ENCODE results near the gene DAZAP1. TPM values are rescaled to one million over a fixed set of nuclear protein-coding genes. Genes with fewer than 3 reads are reported as not detected.
A peak's percentile ranks its signal among the peaks of the same experiment; 100 is the strongest.

The DAZAP1 gene
- total RNA-seq, 1 donor from 2014 or later, result 82.9 TPM

GRCh38 chr19:1447504-1447903 is 40.1 kb downstream of the DAZAP1 start:
- intact Hi-C loops (cut with DNase I), result no loop called here
- no peak for ATAC-seq (ENCODE audit: poor library complexity)
- no peak for DNase-seq

DNA sequence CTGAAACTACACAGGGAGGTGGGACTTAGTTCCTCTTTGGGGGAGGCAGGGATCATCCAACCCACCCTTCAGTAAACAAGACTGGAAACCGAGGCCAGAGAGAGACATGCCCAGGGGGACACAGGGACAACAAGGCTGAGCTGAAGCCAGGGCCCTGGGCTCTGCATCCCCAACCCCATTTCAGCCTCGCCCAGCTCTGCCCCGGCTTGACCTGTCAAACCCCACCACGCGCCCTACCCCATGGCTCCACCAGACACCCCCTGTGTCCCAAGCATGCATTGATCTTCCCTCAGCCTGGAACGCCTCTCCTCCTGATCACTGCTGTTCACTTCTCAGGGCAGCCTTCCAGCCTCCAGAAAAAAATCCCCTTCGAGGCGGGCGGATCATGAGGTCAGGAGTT is 40.6 kb downstream of the DAZAP1 start:
- DNase-seq, result no peak
- intact Hi-C loops (cut with DNase I), result no loop called here
- no peak for ATAC-seq (ENCODE audit: poor library complexity)

- ATAC-seq (ENCODE audit: poor library complexity) (no peak), DNase-seq (no peak)
- intact Hi-C loops (cut with DNase I), result no loop called here
Measured at GRCh38 chr19:1449467-1450442, 42.4 kb downstream of the DAZAP1 start, which contains the start of gene APC2. TSS of gene APC2 (plus strand) at chr19:1450121. CDS start at chr19:1453002, 2,881 bp downstream.

- ATAC-seq (ENCODE audit: poor library complexity), result no peak
- no peak for DNase-seq
- intact Hi-C loops (cut with DNase I), result no loop called here
Measured at GRCh38 chr19:1450735-1451731, 43.6 kb downstream of the DAZAP1 start.

DNA sequence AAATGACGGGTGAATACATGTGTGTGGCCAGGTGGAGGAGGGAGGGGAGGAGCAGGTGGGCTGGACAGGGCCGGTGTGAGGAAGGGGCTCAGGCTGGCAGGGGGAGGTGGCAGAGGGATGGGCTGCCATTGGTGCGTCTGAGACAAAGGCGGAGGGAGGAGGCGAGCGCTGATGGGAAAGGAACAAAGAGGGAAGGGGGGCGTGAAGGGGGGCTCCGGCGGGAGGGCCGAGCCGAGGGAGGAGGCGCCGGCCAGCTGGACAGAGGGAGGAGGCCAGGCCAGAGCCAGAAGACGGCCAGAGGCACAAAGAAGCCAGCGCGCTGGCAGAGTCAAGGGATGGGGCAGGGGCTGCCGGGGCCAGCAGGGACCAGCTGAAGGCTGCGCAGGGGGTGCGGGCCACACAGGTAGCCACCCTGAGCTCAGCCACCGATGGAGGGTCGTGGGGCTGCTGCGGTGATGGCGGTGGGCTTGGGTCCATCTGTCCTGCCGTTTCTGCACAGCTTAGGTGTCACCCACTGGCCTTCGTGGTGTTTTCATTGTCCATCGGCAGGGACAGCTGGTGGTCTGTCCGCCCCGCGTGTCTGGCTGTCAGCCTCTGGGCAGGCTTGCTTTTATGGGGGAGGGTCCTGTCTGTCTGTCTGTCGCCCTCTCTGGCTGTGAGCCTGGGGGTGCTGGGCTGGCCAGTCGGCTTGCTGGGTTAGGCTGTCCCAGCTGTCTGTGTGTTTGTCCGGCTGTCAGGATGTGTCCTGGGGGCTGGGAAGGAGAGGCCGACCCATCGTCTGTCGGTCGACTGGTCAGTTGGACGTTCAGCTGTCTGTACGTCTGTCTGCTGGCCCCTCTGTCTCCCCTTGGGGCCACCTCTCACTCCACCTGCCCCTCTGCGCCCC is 44.8 kb downstream of the DAZAP1 start:
- intact Hi-C loops (cut with DNase I), result no loop called here
- no peak for ATAC-seq (ENCODE audit: poor library complexity)
- no peak for DNase-seq

DNA sequence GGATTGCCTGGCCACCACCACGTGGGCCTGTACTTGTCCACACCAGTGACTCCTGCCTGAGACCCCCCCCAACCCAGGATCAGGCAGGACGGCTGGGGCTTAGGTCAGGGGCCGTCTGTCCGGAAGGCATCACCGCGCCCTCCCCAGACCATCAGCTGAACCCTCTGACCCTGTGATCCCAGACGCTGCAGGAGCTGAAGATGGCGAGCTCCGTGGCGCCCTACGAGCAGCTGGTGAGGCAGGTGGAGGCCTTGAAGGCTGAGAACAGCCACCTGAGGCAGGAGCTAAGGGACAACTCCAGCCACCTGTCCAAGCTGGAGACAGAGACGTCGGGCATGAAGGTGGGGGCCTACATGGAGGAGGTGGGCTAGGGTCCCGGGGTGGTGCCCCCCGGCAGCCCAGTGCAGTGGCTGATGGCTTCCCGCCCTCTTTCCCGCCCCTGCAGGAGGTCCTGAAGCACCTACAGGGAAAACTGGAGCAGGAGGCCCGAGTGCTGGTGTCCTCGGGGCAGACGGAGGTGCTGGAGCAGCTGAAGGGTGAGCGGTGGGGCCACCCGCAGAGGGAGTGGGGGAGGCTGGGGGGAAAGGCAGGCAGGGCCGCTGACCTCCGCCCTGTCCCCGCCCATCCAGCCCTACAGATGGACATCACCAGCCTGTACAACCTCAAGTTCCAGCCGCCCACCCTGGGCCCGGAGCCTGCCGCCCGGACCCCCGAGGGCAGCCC is 45.6 kb downstream of the DAZAP1 start:
- ATAC-seq (ENCODE audit: poor library complexity), result no peak
- intact Hi-C loops (cut with DNase I), result no loop called here
- DNase-seq, result no peak

GRCh38 chr19:1453525-1454364 is 46.4 kb downstream of the DAZAP1 start:
- intact Hi-C loops (cut with DNase I), result no loop called here
- ATAC-seq (ENCODE audit: poor library complexity), result no peak
- no peak for DNase-seq

- intact Hi-C loops (cut with DNase I), result no loop called here
- ATAC-seq (ENCODE audit: poor library complexity) (no peak), DNase-seq (no peak)
Measured at GRCh38 chr19:1455002-1455335, 47.6 kb downstream of the DAZAP1 start.

DNA sequence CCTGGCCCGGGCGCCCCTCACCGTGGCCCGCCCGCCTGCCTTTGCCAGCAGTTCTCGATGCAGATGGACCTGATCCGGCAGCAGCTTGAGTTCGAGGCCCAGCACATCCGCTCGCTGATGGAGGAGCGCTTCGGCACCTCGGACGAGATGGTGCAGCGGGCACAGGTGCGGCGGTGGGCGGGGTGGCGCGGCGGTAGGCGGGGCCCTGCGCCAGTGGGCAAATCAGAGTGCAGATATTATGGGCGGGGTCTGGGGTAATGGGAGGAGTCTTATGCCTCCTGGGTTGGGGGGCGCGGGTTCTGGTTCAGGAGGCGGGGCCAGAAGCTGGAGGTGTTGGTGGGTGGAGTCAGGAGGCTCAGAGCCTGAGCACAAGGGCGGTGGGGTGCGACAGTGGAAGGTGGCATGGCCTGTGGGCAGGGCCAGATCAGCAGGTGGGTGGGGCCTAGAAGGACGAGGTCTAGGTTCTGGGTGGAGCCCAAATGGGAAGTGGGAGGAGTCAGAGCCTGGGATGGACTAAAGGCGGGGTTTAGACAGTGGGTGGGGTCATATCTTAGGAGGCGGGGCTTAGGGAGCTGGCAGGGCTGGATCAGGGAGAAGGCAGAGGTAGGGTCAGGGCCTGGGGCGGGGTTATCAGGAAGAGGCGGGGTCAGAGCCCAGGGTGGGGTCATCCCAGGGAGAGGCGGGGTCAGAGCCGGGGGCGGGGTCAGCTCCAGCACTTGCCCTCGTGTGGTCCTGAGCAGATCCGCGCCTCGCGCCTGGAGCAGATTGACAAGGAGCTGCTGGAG is 48.1 kb downstream of the DAZAP1 start:
- ATAC-seq (ENCODE audit: poor library complexity), result peak; percentile 44
- intact Hi-C loops (cut with DNase I), result no loop called here
- no peak for DNase-seq

GRCh38 chr19:1456121-1456900 is 48.9 kb downstream of the DAZAP1 start:
- DNase-seq, result no peak
- no peak for ATAC-seq (ENCODE audit: poor library complexity)
- intact Hi-C loops (cut with DNase I), result no loop called here

GRCh38 chr19:1457031-1457739 is 49.8 kb downstream of the DAZAP1 start:
- ATAC-seq (ENCODE audit: poor library complexity) (no peak), DNase-seq (no peak)
- intact Hi-C loops (cut with DNase I), result no loop called here

GRCh38 chr19:1457892-1458291 is 50.5 kb downstream of the DAZAP1 start:
- no peak for ATAC-seq (ENCODE audit: poor library complexity)
- no peak for DNase-seq
- intact Hi-C loops (cut with DNase I), result no loop called here

- ATAC-seq (ENCODE audit: poor library complexity), result no peak
- DNase-seq, result no peak
Measured at GRCh38 chr19:1459479-1459878, 52.1 kb downstream of the DAZAP1 start.

DNA sequence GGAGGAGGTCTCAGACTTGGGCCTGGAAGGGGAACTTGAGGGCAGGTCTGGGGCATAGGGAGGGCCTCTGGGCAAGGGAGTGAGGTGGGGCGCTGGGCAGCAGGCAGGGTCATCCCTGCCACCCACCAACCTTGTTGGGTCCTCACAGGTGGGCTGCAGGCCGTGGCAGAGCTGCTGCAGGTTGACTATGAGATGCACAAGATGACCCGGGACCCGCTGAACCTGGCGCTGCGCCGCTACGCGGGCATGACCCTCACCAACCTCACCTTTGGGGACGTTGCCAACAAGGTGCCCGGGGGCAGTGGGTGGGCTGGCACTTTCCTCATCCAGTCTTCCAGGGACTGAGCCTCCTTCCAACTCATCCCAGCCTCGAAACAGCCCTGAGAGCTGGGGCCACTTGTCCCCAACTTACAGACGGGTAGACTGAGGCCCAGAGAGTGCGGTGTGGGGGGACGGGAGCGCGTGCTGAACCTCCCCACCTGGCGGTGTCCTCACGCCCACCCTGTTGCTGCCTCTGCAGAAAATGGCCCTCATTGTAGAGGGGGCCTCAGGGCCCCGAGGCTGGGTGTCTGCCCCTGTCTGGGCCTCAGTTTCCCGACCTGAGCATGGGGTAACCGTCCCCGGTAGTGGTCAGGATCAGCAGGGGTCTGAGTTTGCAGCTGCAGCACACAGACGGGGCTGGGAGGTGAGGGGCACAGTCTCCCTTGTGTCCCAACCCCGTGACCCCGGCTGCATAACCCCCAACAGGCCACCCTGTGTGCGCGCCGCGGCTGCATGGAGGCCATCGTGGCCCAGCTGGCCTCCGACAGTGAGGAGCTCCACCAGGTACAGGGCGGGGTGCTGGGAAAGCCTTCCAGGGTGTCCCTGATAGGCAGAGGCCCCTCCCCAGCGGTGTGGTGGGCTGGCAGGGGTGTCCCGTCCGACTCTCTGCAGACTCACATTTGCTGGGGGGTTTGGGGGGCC is 52.9 kb downstream of the DAZAP1 start:
- DNase-seq (no peak), ATAC-seq (ENCODE audit: poor library complexity) (no peak)
- intact Hi-C loops (cut with DNase I), result no loop called here

More at GRCh38 chr19:1459479-1459878, 52.1 kb downstream of the DAZAP1 start:
- intact Hi-C loops (cut with DNase I), result no loop called here
